DND-41 (cell line): ENCODE data around the gene TRPV6.

Source experiments
- CTCF ChIP-seq: IDR thresholded peaks from 2 replicates; pipeline ENCODE4 v1.5.1; 2012; ENCODE audit warnings: borderline replicate concordance, low read length, moderate library complexity, mild to moderate bottlenecking; ENCODE audit not compliant: poor library complexity, severe bottlenecking; ENCODE audit errors: extremely low read depth
- EZH2 ChIP-seq: IDR thresholded peaks from 3 replicates; pipeline ENCODE4 v1.6.1; 2012; ENCODE audit warnings: borderline replicate concordance, low read depth, mild to moderate bottlenecking, moderate library complexity, low read length, inconsistent platforms; ENCODE audit not compliant: severe bottlenecking

GRCh38 chr7:142827951-142828500 lies 57.5 kb downstream of the TRPV6 start:
- TF ChIP-seq CTCF (no peak), EZH2 (no peak)
